Stromal cell of bone marrow (primary cell): ENCODE measurements around the gene TNFAIP2.
A peak's percentile ranks its signal among the peaks of the same experiment; 100 is the strongest.

ENCODE experiments used
- DNase-seq: peaks from one replicate; pipeline ENCODE4 v3.0.0-alpha.2; 2012; ENCODE audit warnings: low read depth

The TNFAIP2 gene

GRCh38 chr14:103122947-103123633 lies at the start of gene TNFAIP2:
Gene TNFAIP2 (plus strand): TSS chr14:103123461. CDS start chr14:103126458, 2,997 bp downstream.
- no peak for DNase-seq

- no peak for DNase-seq
Measured at GRCh38 chr14:103073876-103074728, 49.2 kb upstream of the TNFAIP2 start.

GRCh38 chr14:103074729-103075367 lies 48.4 kb upstream of the TNFAIP2 start:
- no peak for DNase-seq

- DNase-seq: peak; percentile 62
Measured at GRCh38 chr14:103078420-103078749, 44.9 kb upstream of the TNFAIP2 start.

GRCh38 chr14:103078860-103079587 lies 44.2 kb upstream of the TNFAIP2 start:
- DNase-seq: no peak

GRCh38 chr14:103081951-103082350 lies 41.3 kb upstream of the TNFAIP2 start:
- DNase-seq: no peak

GRCh38 chr14:103084021-103084919 lies 39.0 kb upstream of the TNFAIP2 start, which contains the start of gene LBHD2:
Gene LBHD2 (plus strand): TSS chr14:103084210. CDS start chr14:103086013, 1,803 bp downstream.
- DNase-seq: no peak

- DNase-seq: no peak
Measured at GRCh38 chr14:103085106-103086091, 37.9 kb upstream of the TNFAIP2 start.

- no peak for DNase-seq
Measured at GRCh38 chr14:103086771-103087342, 36.4 kb upstream of the TNFAIP2 start.

GRCh38 chr14:103087343-103087835 lies 35.9 kb upstream of the TNFAIP2 start:
- no peak for DNase-seq

- DNase-seq: no peak
Measured at GRCh38 chr14:103088921-103089320, 34.3 kb upstream of the TNFAIP2 start.

- DNase-seq: no peak
Measured at GRCh38 chr14:103089386-103090335, 33.6 kb upstream of the TNFAIP2 start.

GRCh38 chr14:103090481-103091020 lies 32.7 kb upstream of the TNFAIP2 start:
- no peak for DNase-seq

- no peak for DNase-seq
Measured at GRCh38 chr14:103091041-103091882, 32.0 kb upstream of the TNFAIP2 start.

- no peak for DNase-seq
Measured at GRCh38 chr14:103091883-103092222, 31.4 kb upstream of the TNFAIP2 start.

- no peak for DNase-seq
Measured at GRCh38 chr14:103093856-103094405, 29.3 kb upstream of the TNFAIP2 start.
